Activated CD8-positive, alpha-beta memory T cell treated with anti-CD3 and anti-CD28 coated beads for 4 hours (primary cell): ENCODE results near the gene ACTN2.
"Not testable (repeated sequence)": the region's sequence is repeated elsewhere in the genome, so short reads cannot be mapped to it uniquely, and the experiment has no call there.

Experiments
- DNase-seq, 2 donors: peaks; one replicate each; pipeline ENCODE4 v3.0.0-alpha.2; 2020; ENCODE audit warnings: low read depth in 2 of 2

The ACTN2 gene

DNA sequence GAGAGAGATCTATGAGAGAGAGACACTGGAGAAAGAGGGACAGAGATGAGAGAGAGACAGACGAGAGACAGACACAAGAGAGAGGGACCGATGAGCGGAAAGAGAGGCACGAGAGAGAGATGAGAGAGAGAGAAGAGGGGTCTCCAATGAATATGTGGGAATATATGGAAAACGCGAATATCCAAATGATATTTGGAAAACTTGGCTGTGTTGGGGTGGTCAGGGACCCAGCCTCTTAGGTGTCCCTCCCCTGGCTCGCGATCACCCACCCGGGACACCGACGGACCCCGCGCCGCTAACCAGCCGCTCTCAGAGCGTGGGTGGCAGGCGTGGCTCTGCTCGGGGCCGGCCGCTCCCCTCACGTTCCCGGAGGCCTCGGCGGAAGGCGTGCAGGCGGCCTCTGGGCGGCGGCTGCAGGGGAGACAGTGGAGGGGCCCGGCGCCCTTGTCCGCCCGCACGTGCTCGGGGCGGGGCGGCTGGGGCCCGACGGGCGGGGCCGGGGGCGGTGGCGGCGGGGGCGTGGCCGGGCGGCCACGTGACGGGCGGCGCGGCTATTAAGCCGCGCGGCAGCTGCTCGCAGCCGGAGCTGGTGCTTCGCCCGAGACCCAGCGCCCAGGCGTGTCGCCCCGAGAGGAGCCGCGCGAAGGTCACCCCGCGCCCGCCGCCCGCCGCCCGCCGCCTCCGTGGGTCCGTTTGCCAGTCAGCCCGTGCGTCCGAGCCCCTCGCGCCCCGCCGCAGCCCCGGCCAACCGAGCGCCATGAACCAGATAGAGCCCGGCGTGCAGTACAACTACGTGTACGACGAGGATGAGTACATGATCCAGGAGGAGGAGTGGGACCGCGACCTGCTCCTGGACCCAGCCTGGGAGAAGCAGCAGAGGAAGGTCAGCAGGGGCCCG, at the start of gene ACTN2:
TSS of gene ACTN2 (plus strand) at position 583 of the 898 bp plus-strand sequence. CDS start at position 758, 175 bp downstream.
- DNase-seq: no peak

DNA sequence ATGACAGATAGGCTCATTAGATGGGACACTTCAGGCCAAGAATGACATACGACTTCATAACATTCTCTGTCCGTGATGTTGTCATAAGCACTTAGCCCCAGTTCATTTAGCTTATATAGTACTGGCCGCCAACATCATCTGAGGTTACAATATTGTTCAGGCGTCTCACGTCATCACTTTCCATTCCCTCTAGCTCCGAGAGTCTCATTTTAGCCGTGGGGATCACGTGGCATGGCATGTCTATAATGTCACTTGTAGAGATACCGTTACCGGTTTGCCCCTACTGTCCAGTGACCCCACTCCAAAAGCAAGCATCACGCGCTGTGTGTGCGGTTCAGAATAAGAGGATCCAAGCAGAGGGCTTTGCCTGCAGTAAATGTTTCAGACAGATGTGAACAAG, 47.4 kb upstream of the ACTN2 start:
- no peak for DNase-seq

DNA sequence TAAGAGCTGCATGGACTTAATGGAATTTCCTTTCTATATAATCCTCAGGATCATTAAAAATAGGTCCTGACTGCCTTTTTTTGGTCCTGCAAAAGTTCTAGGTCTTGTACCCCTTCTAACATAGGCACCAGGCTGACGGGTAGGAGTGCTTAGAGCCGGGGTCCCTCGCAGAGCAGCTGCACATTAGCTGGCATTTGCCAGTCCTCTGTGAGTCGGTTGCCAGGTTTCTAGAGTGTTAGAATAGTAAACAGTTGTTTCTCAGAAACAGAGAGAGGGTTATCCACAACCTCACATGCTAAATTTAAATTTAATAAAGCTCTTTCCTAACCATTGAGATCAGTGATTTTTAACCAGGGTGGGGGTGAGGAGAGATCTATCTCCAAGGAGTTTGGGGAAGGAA, 46.6 kb upstream of the ACTN2 start:
- no peak for DNase-seq

DNA sequence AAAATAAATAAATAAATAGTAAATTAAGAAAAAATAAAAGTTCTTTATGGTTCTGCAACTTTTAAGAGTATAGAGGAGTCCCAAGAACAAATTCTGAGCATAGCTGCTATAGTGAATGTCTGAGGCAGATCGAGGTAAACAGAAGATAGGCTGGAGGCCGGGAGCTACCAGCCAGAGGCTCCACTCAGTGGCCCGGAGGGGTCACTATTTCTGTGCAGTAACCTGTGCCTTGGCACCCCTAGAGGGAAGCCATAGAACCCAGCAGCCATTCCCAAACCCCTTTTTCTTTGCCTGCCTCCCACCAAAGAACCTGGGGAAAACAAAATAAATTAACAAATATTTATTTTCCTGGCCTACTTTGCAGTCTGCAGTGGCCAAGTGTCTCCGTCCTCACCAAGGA, 43.5 kb upstream of the ACTN2 start:
- DNase-seq: no peak

DNA sequence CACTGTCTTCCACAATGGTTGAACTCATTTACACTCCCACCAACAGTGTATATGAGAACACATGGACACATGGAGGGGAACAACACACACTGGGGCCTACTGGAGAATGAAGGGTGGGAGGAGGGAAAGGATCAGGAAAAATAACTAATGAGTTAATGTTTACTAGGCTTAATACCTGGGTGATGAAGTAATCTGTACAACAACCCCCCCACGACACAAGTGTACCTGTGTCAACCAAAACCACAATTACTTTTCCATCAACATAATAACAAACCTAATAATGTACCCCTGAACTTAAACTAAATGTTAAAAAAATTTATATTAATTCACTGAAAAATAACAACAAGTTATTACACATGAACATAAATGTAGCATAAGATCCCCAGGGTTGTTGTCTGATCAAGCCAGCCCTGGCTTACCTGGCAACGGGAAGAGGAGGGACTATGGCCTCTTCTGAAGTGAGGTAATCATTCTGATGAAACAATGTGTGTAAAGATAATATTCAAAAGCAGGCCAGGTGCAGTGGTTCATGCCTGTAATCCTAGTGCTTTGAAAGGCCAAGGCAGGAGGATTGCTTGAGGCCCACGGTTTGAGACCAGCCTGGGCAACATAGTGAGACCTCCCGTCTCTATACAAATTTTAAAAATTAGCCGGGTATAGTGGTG, 41.2 kb upstream of the ACTN2 start:
- no peak for DNase-seq

DNA sequence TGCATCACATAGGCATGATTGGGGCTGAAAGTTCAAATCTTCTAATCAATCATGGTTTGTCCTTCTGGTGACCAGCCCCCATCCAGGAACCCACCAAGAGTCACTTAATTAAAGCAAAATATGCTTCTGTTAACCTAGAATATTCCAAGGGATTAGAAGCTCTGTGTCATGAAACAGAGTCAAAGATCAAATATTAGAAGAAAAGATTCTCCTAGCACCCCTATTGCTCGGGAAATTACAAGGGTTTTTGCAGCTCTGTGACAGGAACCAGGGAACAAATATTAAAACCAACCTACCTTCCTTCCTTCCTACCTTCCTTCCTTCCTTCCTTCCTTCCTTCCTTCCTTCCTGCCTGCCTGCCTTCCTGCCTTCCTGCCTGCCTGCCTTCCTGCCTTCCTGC, 31.8 kb upstream of the ACTN2 start:
- no peak for DNase-seq

DNA sequence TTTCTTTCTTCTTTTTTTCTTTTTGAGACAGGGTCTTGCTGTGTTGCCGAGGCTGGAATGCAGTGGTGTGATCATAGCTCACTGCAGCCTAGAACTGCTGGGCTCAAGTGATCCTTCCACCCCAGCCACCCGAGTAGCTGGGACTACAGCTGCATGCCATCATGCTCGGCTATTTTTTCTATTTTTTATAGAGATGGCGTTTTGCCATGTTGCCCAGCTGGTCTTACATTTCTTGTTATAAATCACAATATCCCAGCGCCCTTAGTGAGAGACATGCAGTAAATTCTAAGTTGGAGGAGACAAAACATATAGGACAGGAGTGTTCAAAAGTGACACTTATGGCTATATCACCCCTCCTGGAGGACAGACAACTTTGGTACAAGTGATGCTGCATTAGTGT, 31.3 kb upstream of the ACTN2 start:
- DNase-seq: no peak

DNA sequence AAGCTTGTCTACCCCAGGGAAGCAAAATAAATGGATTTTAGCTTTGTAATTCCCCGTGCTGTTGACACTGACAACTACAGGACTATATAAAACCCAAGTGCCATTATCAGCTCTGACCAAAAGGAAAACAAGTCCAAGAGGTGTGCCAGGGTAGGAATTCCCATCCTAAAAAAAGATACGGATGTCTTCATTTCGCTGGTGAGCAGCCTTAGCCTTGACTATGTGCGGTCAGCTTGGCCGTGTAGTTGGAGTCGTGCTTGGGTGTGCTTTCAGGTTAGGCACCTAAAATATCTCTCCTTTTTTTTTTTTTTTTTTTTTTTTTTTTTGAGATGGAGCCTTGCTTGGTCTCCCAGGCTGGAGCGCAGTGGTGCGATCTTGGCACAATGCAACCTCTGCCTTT, 28.9 kb upstream of the ACTN2 start:
- DNase-seq: no peak

DNA sequence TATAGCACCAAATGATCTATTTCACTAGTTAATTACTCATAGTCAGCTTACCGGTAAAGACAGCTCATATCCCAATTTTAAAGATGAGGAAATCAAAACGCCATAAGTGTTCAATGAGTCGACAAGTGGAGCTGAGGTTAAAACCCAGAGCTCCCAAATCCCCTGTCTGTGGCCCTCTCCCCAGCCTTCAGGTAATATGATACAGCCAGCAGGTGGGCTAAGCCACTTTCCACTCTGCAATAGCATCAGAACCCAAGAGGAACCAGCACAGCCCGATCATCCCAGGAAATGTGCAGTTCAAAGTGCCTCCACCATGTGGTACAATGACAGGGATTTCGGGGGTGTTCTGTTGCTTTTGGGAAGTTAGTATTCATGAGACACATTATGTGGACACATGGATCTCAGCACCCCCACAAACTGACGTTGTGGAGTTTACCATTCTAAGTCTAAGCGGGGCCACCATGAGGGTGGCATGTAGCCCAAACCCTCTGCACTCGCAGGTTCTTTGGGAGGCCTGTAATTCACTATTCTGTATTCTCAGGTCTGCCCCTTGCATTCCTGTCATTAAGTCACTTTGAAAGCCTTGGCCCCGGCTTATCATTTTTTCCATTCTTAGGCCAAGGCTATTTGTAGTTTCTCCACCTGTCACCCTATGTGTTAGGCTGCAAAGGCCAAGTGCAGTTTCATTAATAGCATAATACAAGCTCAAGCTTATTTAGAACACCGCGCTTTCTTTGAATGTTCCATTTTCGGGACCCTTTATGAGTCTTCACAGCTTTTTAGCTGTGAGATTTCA, 26.3 kb upstream of the ACTN2 start:
- no peak for DNase-seq

DNA sequence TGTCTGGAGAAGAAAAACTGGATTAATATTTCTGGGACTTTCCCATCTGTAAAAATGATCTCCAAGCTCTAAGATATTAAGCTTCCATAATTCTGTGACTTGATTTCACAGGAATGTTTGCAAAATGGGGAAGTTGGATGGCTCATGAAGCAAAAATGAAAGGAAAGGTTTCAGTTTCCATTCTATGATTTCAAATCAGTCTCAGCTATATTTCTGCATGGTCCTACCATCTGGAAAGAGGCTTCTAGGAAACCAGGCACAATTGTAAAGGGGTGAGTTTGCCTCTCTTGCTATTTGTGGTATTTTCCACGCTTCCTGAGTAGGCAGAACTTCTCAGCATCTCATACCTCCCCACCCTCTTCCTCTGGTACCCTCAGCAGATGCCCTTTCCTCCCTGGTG, 22.4 kb upstream of the ACTN2 start:
- no peak for DNase-seq

DNA sequence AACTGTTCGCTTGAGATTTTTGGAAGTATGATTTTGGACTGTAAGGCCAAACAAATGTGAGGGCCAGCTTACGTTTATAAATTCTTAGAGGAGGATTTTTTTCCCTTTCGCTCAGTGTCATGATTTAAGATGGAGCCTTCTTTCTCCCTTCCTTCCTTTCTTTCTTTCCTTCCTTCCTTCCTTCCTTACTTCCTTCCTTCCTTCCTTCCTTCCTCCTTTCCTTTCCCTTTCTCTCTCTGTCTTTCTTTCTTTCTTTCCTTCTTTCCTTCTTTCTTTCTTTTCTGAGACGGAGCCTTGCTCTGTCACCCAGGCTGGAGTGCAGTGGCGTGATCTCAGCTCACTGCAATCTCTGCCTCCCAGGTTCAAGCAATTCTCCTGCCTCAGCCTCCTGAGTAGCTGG, 17.4 kb upstream of the ACTN2 start:
- not testable (repeated sequence) for DNase-seq

DNA sequence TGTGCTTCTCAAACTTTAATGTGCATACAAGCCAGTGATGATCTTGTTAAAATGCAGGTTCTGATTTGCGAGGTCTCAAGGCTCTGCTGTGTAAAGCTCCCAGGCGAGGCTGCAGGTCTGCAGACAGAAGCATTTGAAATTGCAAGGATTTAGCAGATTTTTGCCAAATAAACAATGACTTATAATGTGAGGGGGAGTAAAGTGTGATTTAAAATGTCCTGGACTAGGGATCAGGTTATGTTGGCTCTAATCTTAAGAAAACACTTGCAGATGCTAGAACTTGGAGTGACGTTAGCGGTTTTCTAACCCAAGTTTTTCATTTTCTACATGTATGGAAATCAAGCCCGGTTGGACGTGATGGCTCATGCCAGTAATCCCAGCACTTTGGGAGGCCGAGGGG, 16.2 kb upstream of the ACTN2 start:
- DNase-seq: no peak

DNA sequence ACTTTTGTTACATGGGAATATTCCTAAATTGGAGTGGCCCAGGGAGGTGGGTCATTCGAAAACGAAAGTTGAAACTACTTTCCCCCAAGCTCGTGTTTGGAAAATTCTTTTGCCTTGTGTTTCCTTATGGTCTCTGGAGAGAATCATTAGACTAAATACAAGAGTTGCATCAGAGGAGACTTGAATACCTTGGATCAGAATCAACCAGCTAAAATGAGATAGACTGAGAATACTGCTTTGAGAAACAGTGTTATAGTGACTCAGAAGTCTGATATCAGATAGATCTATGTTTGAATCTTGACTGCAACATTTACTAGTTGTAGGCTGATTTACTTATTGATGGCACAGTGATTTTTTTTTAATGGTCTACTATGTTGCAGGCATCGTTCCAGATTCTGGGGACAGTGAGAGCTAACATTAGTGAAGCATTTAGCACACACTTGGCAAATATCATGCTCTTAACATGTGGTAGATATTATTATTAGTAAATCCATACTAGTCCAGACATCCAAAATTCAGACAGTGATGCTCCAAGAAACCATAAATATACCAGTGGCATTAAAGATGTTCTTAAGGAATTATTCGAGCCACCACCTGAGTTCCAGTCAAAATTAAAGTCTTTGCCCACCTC, 12.9 kb upstream of the ACTN2 start:
- no peak for DNase-seq

DNA sequence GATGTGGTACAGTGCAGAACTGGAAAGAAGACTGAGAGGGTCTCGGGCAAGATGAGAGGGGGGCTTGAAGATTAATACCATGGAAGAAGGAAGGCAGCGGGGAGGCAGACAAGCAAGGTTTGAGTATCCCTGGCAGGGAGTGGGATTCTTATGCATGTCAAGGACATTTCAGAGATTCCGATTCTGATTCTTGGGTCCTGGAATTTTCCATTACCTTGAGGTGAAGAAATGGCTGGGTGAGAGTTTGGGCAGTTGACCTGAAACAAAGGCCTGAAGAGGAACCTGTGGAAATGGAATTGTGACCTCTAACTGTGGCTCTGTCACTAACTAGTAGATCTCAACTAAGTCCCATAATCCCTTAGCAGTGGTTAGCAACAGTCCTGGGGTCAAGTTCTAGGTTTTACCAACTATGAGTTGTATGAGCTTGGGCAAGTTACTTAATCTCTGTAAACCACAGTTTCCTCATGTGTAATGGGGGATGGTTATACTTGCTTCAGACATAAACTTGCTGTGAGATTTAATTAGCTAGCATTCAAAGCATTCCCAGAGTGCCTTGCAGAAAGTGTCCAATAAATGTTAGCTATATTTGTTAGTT, 8.6 kb upstream of the ACTN2 start:
- no peak for DNase-seq

DNA sequence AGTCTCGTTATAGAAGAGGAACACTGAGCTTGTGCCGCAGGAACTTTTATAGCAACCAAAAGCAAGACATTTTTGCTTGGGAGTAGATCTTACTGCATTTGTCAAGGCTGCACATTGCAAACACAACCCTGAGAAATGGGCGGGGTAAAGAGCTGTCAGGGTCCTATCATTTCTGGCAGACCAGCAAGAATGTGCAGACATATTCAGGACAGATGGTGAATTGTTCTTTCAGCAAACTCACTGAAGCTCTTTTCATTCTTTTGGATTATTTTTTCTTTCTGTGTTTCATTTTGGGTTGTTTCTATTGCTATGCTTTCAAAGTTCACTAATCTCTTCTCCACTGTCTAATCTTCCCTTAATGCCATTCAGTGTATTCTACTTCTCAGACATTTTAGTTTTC, 5.1 kb upstream of the ACTN2 start:
- DNase-seq: no peak

DNA sequence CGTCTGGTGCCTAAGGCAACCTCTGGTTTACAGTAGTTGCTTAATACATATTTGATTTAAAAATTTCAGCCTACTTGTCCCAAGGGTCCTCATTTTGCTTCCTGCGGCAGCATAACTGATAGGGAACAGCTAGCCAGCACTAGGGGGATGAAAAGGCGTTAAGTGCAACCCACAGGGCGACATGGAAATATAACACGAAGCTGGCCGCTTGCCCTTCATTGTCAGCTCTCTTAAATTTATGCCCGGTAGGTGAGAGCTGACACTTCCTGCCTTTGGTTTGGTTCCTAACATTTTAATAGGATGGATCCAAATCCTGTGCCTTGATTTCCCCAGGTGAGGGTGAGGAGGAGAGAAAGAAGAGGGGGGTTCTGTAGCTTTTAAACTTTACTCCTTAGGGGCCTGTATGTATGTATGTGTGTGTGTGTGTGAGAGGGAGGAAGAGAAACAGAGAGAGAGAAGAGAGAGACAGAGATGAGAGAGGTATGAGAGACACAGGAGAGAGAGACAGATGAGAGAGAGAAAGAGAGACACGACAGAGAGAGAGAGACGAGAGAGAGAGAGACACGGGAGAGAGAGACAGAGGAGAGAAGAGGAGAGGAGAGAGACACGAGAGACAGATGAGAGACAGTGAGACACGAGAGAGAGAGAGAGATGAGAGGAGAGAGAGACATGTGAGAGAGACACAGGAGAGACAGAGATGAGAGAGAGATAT, 938 bp upstream of the ACTN2 start:
- no peak for DNase-seq

DNA sequence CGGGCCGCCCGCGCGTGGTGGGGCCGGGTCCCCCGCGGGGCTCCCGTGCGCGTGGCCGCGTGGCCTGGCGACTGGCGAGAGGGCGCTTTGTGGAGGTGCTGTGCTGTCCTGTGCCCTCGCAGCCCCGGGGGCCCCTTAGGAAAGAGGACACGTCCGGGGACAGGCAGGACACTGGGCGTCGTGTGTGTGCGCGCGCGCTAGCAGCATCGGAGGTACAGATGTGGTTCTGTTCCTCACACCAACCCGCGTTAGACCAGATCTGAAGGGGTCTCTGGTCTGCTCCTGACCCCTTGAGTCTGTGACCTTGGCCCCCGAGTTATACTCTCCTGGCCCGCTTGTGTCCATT, 489 bp downstream of the ACTN2 start:
- no peak for DNase-seq

DNA sequence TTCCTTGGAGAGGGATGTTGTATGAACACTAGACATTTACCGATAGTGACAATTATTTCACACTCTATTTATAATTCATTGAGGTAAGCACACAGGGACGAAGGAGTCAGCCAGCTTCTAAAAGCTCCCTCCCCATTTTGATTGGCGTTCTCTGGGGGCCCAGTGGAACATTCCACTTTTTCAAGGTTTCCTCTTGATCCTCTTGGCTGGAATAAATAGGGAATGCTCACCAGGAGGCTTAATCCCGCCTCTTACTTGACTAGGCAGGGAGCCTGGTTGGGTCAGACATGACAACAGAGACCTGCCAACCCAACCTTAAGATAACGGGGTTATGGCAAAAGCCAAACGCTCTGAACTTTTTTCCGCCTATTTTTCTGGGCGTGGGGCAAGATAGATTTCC, 974 bp downstream of the ACTN2 start:
- no peak for DNase-seq

DNA sequence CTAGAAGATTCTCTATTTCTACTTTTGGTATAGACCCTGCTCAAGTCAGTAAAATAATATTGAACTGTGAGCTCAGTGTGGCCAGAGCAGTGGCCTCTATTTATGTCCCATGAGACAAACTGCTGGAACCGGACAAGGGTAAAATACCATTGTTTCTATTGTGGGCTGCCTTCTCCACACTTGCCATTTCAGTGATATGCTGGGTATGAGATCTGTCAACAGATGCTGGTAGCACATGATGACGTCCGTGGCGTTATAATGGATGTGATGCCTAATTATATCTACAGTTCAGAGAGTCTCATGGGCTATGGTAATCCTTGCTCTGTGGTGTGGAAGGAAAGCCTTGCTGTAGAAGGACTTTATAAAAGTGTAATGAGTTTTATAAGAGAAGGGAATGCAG, 2.4 kb downstream of the ACTN2 start:
- no peak for DNase-seq

DNA sequence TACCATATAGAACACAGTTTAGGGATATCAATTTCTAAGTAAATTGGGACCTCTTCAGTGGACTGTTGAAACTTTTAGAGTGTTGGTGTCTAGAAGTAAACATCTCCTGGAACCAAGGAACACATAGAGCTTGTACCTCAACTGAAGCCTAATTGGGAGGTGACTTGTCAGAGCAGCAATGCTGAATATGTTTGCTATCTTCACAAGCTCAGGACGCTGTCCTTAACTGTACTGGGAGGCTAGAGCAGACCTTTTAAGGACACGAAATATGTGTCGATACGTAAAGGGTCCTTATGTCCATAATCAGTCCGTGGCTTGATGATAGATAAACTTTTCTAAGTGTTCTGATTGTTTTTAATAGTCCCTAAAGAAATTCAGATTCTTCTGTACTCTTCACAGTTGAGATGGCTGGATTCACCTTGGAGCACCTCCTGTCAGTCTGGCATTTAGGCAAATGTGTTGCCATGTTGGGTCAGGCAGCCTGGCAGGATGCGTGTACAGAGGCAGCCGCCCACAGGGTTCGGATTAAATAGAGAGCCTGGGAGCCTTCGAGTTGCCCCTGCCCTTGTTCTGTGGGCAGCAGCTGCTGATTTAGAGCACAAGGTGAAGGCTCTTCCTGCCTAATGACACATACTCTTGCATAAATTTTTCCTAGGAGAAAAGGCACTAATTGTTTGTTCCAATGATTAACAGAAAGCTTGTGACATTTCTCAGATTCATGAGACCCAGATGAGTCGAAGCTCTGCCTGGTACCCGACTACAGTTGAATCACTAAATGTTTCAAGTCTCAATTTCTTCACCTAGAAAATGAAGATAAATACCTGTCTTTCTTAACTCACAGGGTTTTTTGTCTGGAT, 3.6 kb downstream of the ACTN2 start:
- no peak for DNase-seq
